WTC11 (cell line): ENCODE measurements around the gene RABEP2. TPM values are rescaled to one million over a fixed set of nuclear protein-coding genes. Genes with fewer than 3 reads are reported as not detected.
A peak's percentile ranks its signal among the peaks of the same experiment; 100 is the strongest.

ENCODE experiments used
- ATAC-seq: fragments of 200-7000 bp; cut with Tn5 transposase; 2 replicates; pipeline ENCODE4 v1.10.0; 2021; ENCODE audit warnings: mild to moderate bottlenecking, moderate library complexity
- CTCF ChIA-PET: fragments of 300-600 bp; sonication (Branson Sonifier 250); formaldehyde crosslinking; loops from one replicate; lab custom pipeline; 2021; ENCODE audit warnings: antibody characterized with exemption; lab: Charles Lee
- POLR2A ChIA-PET: fragments of 350-600 bp; sonication (Branson Sonifier 250); formaldehyde crosslinking; loops from one replicate; lab custom pipeline; 2021; ENCODE audit warnings: antibody characterized with exemption; lab: Charles Lee
- DNase-seq: peaks from one replicate; pipeline ENCODE4 v3.0.0; 2021; ENCODE audit warnings: low spot score
- H3K27ac Mint-ChIP-seq: 2 replicates; pipeline ENCODE4 v1.8.0; 2021; ENCODE audit warnings: mixed read lengths
- H3K27me3 Mint-ChIP-seq: 2 replicates; pipeline ENCODE4 v1.8.0; 2021; ENCODE audit warnings: low read depth, mild to moderate bottlenecking, moderate library complexity, mixed read lengths
- H3K36me3 Mint-ChIP-seq: 2 replicates; pipeline ENCODE4 v1.8.0; 2021; ENCODE audit warnings: mixed read lengths
- H3K4me1 Mint-ChIP-seq: 2 replicates; pipeline ENCODE4 v1.8.0; 2022; ENCODE audit warnings: mixed read lengths
- H3K4me3 Mint-ChIP-seq: 2 replicates; pipeline ENCODE4 v1.8.0; 2021; ENCODE audit warnings: mild to moderate bottlenecking, moderate library complexity, mixed read lengths
- H3K9me3 Mint-ChIP-seq: 2 replicates; pipeline ENCODE4 v1.8.0; 2021; ENCODE audit warnings: mixed read lengths
- ATF2 ChIP-seq: sonication (generic); formaldehyde crosslinking; IDR thresholded peaks from 2 replicates; pipeline ENCODE4 v1.8.1; 2022; ENCODE audit warnings: low read depth, missing genetic modification reagents, borderline replicate concordance
- CDX4 ChIP-seq: fragments of 250-450 bp; sonication (Bioruptor Pico); IDR thresholded peaks from 2 replicates; pipeline ENCODE4 v1.9.0; 2021; ENCODE audit warnings: moderate library complexity, mild to moderate bottlenecking, inconsistent platforms, borderline replicate concordance
- CTCF ChIP-seq: fragments of 200-600 bp; IDR thresholded peaks from 2 replicates; pipeline ENCODE4 v1.8.0; 2022; ENCODE audit warnings: antibody characterized with exemption
- E2F5 ChIP-seq: sonication (generic); formaldehyde crosslinking; IDR thresholded peaks from 2 replicates; pipeline ENCODE4 v1.8.1; 2022; ENCODE audit warnings: mild to moderate bottlenecking, moderate library complexity, missing genetic modification reagents
- FOXP4 ChIP-seq: sonication (generic); formaldehyde crosslinking; IDR thresholded peaks from 2 replicates; pipeline ENCODE4 v1.8.0; 2022; ENCODE audit warnings: mild to moderate bottlenecking, missing genetic modification reagents
- JAZF1 ChIP-seq: fragments of 250-450 bp; sonication (Bioruptor Pico); IDR thresholded peaks from 2 replicates; pipeline ENCODE4 v1.9.0; 2021; ENCODE audit warnings: moderate library complexity, mild to moderate bottlenecking, inconsistent platforms
- NFATC4 ChIP-seq: fragments of 250-450 bp; sonication (Bioruptor Pico); IDR thresholded peaks from 2 replicates; pipeline ENCODE4 v1.9.0; 2021; ENCODE audit warnings: mild to moderate bottlenecking
- NFYB ChIP-seq: sonication (generic); formaldehyde crosslinking; conservative IDR thresholded peaks from 2 replicates; pipeline ENCODE4 v1.8.0; 2022; ENCODE audit warnings: low read depth, missing genetic modification reagents
- NR3C1 ChIP-seq: sonication (generic); formaldehyde crosslinking; conservative IDR thresholded peaks from 2 replicates; pipeline ENCODE4 v1.8.1; 2023; ENCODE audit warnings: low read depth, mild to moderate bottlenecking, missing genetic modification reagents
- PRDM15 ChIP-seq: sonication (generic); formaldehyde crosslinking; IDR thresholded peaks from 2 replicates; pipeline ENCODE4 v1.8.0; 2022; ENCODE audit warnings: missing genetic modification reagents
- RELA ChIP-seq: sonication (generic); formaldehyde crosslinking; IDR thresholded peaks from 2 replicates; pipeline ENCODE4 v1.8.1; 2022; ENCODE audit warnings: missing genetic modification reagents, mild to moderate bottlenecking, borderline replicate concordance
- RORB ChIP-seq: fragments of 250-450 bp; sonication (Bioruptor Pico); IDR thresholded peaks from 2 replicates; pipeline ENCODE4 v1.9.0; 2021; ENCODE audit warnings: mild to moderate bottlenecking
- SOX15 ChIP-seq: fragments of 250-450 bp; sonication (Bioruptor Pico); IDR thresholded peaks from 2 replicates; pipeline ENCODE4 v1.9.0; 2021; ENCODE audit warnings: mild to moderate bottlenecking
- TP53 ChIP-seq: sonication (generic); formaldehyde crosslinking; IDR thresholded peaks from 2 replicates; pipeline ENCODE4 v1.8.1; 2023; ENCODE audit warnings: mild to moderate bottlenecking, missing genetic modification reagents
- USF1 ChIP-seq: sonication (generic); formaldehyde crosslinking; IDR thresholded peaks from 2 replicates; pipeline ENCODE4 v1.8.0; 2022; ENCODE audit warnings: mild to moderate bottlenecking, missing genetic modification reagents
- ZBTB43 ChIP-seq: sonication (generic); formaldehyde crosslinking; IDR thresholded peaks from 2 replicates; pipeline ENCODE4 v1.8.1; 2023; ENCODE audit warnings: mild to moderate bottlenecking, missing genetic modification reagents
- ZNF232 ChIP-seq: sonication (generic); formaldehyde crosslinking; IDR thresholded peaks from 2 replicates; pipeline ENCODE4 v1.8.0; 2022; ENCODE audit warnings: mild to moderate bottlenecking, missing genetic modification reagents
- ZNF281 ChIP-seq: sonication (generic); formaldehyde crosslinking; IDR thresholded peaks from 2 replicates; pipeline ENCODE4 v1.8.0; 2023; ENCODE audit warnings: mild to moderate bottlenecking, missing genetic modification reagents
- ZNF317 ChIP-seq: sonication (generic); formaldehyde crosslinking; IDR thresholded peaks from 2 replicates; pipeline ENCODE4 v1.8.1; 2023; ENCODE audit warnings: low read depth, mild to moderate bottlenecking, moderate library complexity, missing genetic modification reagents, borderline replicate concordance
- total RNA-seq: library from RNA; stranded (reverse); gene quantifications from 3 replicates; pipeline ENCODE4 v1.2.3, GENCODE V29; 2021

The RABEP2 gene
- total RNA-seq, 1 experiment from 2014 or later = 24.0 TPM

- Mint-ChIP-seq H3K4me1 (peaks cover 5% of the 10 kb centered on the region), H3K27me3 (peaks cover 20% of the 10 kb centered on the region), H3K9me3 (no peaks in the 10 kb centered on the region), H3K4me3 (no peak overlapping the region)
- POLR2A ChIA-PET = no interaction called here
- TF ChIP-seq SOX15 (CRISPR knock-in tag) (no peak), E2F5 (CRISPR knock-in tag) (no peak), CDX4 (no peak), CTCF (no peak), PRDM15 (CRISPR knock-in tag) (no peak), ZNF232 (CRISPR knock-in tag) (no peak), ZNF317 (CRISPR knock-in tag) (no peak), ZNF281 (CRISPR knock-in tag) (no peak), NFYB (no peak), NR3C1 (no peak), TP53 (CRISPR knock-in tag) (no peak), JAZF1 (CRISPR knock-in tag) (no peak), NFATC4 (no peak), RELA (CRISPR knock-in tag) (no peak)
- TF ChIP-seq, all 79 proteins: peak for 0
- CTCF ChIA-PET = interaction anchor here (0.6 to 1.8 kb wide), 6 partner anchors 8 to 91 kb away, joined by 3 to 37 read pairs (median 6); partner anchors contain the start of genes SH2B1 and TUFM
- DNase-seq (no peak), ATAC-seq (no peak)
- H3K27ac Mint-ChIP-seq = no peak overlapping the region
- H3K36me3 Mint-ChIP-seq = no peaks in the 10 kb centered on the region
Observed at GRCh38 chr16:28937222-28937876, 12.3 kb upstream of the RABEP2 start.

- H3K27me3 Mint-ChIP-seq = peaks cover 20% of the 10 kb centered on the region
- peaks cover 5% of the 10 kb centered on the region for H3K4me1 Mint-ChIP-seq
- POLR2A ChIA-PET = interaction anchor here (1.1 kb wide), 1 partner anchor 11 kb away, joined by 3 read pairs; the partner anchor contains the start of gene RABEP2
- H3K9me3 Mint-ChIP-seq = no peaks in the 10 kb centered on the region
- CTCF ChIA-PET = interaction anchor here (0.5 to 1.8 kb wide), 14 partner anchors 9 to 97 kb away, joined by 3 to 37 read pairs (median 6); partner anchors contain the start of genes NFATC2IP, SH2B1 and TUFM
- peak overlapping the region; percentile 63; the same call in 1 of the 2 replicates for H3K4me3 Mint-ChIP-seq
- H3K27ac Mint-ChIP-seq = no peak overlapping the region
- DNase-seq = no peak
- no peak for ATAC-seq
- H3K36me3 Mint-ChIP-seq = no peaks in the 10 kb centered on the region
- TF ChIP-seq USF1 (CRISPR knock-in tag) (no peak), FOXP4 (no peak), ATF2 (CRISPR knock-in tag) (no peak), ZBTB43 (no peak), RORB (CRISPR knock-in tag) (no peak)
Observed at GRCh38 chr16:28936784-28937155, 11.7 kb upstream of the RABEP2 start.
